T-helper 22 cell (primary cell): ENCODE measurements around the gene BCL2L11.

Experiments
- DNase-seq: peaks from one replicate; pipeline ENCODE4 v3.0.0-alpha.2; 2020; ENCODE audit warnings: low read depth

BCL2L11 gene

GRCh38 chr2:111191877-111192276, 71.2 kb downstream of the BCL2L11 start:
- no peak for DNase-seq

DNA sequence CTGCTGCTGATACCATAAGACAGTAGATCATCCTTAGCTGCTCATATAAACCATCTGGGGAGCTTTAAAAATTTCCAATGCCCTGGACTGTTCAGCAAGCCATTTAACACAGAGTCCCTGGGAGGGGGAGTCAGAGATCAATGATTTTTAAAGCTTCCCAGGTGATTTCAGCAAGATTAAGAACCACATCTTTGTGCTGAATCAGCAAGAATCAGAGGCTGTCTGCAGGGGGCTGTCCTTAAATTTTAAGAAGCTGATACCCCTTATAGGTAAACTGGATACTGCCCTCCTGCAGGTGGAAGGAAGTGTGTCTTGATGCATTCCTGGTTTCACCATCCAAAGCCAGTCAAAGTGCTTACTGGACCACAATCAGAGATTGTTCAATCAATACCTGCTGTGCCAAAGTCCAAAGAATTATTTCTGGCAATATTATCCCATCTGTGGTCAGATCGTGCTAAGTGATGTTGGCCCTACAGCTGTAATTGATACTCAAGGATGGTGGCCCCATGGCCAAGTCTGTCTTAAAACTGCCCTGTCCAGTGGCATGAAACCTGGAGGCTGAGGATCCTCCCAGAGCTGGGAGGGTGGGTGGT, 72.2 kb downstream of the BCL2L11 start:
- DNase-seq: no peak

DNA sequence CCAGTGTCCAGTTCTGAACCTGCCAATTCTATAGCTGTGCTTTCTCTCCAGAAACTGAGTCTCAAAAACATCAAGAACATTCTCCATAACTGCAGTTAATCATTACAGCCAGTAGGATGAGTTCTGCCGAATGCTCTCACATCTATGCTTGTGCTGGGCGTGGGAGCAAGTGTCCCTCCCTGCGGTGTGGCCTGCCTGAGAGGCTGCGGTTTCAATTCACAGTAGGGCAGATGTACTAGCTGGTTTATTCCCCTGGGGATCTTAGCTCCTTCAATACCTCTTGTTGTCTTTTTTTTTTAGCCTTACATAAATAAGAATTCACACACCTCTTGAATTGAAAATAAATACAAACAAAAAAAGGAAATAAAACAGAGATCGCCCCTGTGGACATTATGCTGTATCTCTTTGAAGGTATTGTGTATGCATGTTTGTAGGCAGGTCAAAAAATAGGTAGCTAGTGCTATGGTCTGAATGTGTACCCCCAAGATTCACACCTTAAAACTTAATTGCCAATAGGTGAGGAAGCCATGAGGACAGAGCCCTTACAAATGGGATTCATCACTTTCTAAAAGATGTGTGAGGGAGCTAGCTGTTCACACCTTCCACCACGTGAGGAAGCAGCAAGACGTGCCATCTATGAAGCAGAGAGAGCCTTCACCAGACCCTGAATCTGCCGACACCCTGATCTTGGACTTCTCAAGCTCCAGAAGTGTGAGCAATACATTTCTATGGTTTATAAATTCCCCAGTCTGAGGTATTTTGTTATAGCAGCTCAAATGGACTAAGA, 74.3 kb downstream of the BCL2L11 start:
- DNase-seq: no peak

GRCh38 chr2:111196435-111196834, 75.7 kb downstream of the BCL2L11 start:
- DNase-seq: no peak

DNA sequence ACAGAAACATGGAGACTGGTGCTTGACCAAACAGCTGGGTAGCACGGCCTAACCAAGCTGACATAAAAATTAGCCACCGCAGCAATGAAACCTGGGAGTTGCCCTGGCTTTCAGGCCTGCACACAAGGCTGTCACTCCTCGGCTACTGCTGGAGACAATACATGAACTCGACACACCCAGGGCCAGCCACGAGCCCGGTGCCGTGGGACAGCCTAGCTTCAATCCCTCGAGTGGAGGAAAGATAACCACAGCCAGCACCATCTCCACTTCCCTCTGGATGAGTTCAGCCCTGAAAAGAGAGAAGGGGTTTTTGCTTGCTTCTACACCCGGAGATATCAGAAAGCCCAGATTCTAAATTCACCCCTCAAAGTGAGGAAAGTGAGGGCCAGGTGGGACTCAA, 78.0 kb downstream of the BCL2L11 start:
- DNase-seq: no peak

GRCh38 chr2:111199840-111200239, 79.1 kb downstream of the BCL2L11 start:
- DNase-seq: no peak

- no peak for DNase-seq
These were observed 79.7 kb downstream of the BCL2L11 start for GRCh38 chr2:111200333-111200881.

DNA sequence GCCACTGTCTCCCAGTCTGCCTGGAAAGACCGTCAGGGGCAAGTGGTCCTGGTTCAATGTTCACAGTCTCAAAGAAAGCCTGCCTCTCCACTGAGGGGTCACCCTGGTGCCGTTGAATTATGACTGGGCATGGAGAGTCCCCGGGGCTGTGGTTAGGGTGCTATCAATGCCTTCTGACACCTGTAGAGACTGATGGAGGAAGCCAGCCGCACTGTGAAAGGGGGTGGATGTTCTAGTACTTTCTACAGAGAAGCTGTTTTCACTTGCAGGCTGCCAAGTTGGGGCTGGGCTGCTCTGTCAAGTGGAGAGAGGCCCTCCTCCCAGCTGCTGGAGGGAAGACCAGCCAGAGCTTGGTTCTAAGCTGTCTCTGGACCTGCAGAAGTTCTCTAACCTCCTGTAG, 80.5 kb downstream of the BCL2L11 start:
- DNase-seq: no peak

DNA sequence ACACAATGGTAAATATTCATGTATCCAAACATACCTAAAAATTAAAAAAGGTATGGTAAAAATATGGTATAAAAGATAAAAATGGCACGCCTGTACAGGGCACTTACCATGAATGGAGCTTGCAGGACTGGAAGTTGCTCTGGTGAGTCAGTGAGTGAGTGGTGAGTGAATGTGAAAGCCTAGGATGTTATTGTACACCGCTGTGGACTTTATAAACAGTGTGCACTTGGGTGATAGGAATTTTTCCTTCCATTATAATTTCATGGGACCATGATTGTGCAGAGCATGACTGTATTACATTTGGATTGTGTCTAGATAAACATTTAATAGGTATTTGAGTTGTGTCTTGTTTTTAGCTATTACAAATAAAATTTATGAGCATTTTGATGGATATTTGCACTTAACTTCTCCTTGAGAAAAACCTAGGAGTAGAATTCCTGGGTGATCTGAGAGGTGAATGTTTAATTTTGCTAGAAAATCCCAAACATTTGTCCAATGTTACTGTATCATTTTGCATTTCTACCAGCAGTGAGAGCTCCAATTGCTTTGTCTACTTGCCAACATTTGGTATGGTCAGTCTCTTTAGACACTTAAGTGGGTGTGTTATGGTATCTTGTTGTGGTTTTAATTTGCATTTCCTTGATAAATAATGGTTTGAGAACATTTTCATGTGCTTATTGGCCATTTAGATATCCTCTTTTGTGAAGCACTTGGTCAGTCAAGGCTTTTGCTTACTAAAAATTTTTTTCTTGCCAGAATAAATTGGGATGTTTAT, 81.7 kb downstream of the BCL2L11 start:
- no peak for DNase-seq

- no peak for DNase-seq
These were observed 84.0 kb downstream of the BCL2L11 start for GRCh38 chr2:111204706-111205105.

DNA sequence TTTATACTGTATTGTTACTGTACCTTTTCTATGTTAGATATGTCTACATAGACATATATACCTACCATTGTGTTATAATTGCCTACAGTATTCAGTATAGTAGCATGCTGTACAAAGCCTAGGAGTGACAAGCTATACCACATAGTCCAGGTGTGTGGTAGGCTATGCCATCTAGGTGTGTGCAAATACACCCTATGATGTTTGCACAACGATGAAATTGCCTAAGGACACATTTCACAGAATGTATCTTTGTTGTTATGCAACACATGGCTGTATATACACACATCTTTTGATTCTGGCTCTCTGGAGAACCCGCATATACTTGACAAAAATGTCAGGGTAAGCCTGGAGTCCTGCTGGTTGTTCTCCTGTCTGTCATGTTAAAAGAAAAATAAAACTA, 85.1 kb downstream of the BCL2L11 start:
- DNase-seq: no peak

- DNase-seq: no peak
These were observed 87.1 kb downstream of the BCL2L11 start for GRCh38 chr2:111207851-111208250.

GRCh38 chr2:111208639-111209038, 87.9 kb downstream of the BCL2L11 start:
- DNase-seq: no peak

DNA sequence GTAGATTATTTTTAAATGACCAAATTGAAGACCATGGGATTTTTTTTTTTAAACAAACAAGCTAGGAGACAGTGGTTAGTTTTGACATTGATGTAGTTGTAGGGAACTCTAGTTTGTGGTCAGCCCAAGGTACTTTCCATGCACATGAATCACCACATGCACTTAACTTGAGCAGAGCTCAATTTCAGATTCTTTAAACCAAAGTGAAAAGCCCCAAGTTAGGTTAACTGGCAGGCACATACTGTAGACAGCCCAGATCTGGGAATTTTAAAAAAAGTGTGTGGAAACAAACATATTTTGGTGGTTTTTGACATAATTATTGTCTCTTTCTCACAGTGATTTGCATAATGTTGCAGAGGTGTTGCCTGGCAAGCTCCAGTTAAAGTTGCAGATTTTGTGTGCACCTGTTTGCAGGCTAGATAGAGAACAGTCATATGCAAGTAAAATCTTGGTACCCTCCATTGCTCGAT, 88.4 kb downstream of the BCL2L11 start:
- no peak for DNase-seq

DNA sequence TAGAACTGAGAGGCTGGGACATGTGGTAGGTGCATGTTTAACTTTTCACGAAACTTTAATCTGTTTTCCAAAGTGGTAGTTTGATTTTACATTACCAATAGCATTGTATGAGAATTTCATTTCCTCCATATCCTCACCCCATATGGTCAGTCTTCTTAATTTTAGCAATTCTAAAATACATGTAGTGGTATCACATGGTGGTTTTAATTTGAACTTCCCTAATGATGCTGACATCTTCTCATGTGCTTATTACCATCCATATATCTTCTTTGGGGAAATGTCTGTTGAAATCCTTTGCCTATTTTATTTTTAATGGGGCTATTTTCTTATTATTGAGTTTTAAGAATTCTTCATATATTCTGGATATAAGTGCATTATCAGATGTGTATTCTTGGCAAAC, 89.3 kb downstream of the BCL2L11 start:
- DNase-seq: no peak

DNA sequence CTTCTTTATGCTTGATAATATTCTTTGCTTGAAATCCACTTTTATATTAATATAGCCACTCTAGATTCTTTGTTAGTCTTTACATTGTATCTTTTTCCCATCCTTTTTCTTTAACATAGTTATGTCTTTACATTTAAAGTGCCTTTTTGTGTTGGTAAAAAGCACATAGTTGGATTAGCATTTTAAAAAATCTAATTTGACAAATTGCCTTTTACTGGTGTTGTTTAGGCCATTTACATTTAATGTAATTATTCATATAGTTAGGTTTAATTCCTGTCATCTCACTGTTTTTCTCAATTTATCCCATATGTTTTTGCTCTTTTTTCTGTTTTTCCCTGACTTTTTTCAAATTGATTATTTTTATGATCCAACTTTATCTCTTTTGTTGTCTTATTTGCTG, 93.2 kb downstream of the BCL2L11 start:
- DNase-seq: no peak

DNA sequence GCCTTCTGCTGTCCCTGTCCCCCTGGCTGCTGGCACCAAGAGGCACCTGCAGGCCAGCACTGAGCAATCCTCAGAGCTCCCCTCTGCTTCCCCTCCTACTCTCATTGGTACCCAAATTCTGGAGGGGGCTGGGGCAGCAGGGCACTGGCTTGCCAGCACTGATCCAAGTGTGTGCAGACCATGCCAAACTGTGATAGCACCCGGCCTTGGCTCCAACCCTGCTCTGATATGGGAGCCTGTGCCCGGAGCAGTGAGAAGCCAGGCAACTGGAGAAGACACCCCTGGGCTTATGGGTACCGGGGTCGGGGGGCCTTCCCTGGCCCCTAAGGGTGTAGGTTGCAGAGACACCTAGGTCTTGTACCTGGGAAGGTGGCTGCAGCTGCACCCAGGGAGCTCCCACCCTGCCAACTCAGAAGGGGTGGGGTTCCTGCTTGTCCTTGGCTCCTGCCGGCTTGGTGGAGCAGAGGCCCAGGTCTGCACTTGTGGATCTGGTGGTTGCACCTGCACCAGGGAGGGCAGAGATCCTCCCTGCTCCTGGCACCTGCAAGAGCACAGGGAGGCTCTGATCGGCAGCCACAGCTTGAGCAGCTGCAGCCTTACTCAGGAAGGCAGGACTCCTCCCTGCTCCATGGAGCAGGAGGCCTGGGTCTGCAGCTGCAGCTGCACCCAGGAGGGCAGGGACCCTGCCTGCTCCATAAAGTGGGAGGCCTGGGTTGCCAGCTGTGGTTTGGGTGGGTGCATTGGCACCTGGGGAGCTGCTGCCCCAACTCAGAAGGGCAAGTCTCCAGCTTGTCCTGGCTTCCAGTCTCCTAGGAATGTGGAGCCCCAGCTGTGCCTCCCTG, 96.3 kb downstream of the BCL2L11 start:
- no peak for DNase-seq
